GM12878 (cell line): ENCODE results near the gene HSBP1. TPM values are rescaled to one million over a fixed set of nuclear protein-coding genes. Genes with fewer than 3 reads are reported as not detected.

Experiments used
- ATAC-seq: fragments of 200-7000 bp; cut with Tn5 transposase; 3 replicates; pipeline ENCODE4 v1.9.1; 2020; ENCODE audit warnings: mild to moderate bottlenecking, moderate library complexity
- BruUV-seq: library from RNA; stranded (reverse); fragments of 400-500 nt; replicated peaks from 2 replicates; lab custom pipeline; 2021; lab: Mats Ljungman, UMichigan
- CTCF ChIA-PET: fragments of 300-600 bp; sonication (Branson Sonifier 250); formaldehyde crosslinking; extraction: SDS; loops from one replicate; lab custom pipeline; 2021; ENCODE audit warnings: inconsistent platforms; lab: Yijun Ruan, JAX
- POLR2A ChIA-PET: fragments of 350-600 bp; formaldehyde crosslinking; extraction: SDS; loops from one replicate; lab custom pipeline; 2021; ENCODE audit warnings: inconsistent platforms; lab: Charles Lee
- RAD21 ChIA-PET: fragments of 300-600 bp; sonication (Branson Sonifier 250); formaldehyde crosslinking; loops from one replicate; lab custom pipeline; 2023; ENCODE audit warnings: antibody characterized with exemption; ENCODE audit not compliant: unreplicated experiment; lab: Charles Lee
- SMC1A ChIA-PET: fragments of 300-600 bp; sonication (Branson Sonifier 250); formaldehyde crosslinking; loops from one replicate; lab custom pipeline; 2023; ENCODE audit not compliant: unreplicated experiment, uncharacterized antibody; lab: Charles Lee
- DNase-seq: peaks from one replicate; pipeline ENCODE4 v3.0.0-alpha.2; 2011; ENCODE audit warnings: low read depth, low spot score
- FAIRE-seq: peaks from 3 replicates; lab custom pipeline; 2011; peaks lifted over from hg19 to GRCh38; lab: Jason Lieb, UNC
- H2AFZ ChIP-seq: 2 replicates; pipeline ENCODE4 v1.6.0; 2011; ENCODE audit warnings: low read depth, low read length, control low read depth; ENCODE audit not compliant: control insufficient read depth
- H3K27ac ChIP-seq: 2 replicates; pipeline ENCODE4 v1.5.1; 2011; ENCODE audit warnings: control low read depth; ENCODE audit not compliant: control insufficient read depth, insufficient read depth
- H3K27me3 ChIP-seq, 2 experiments: replicated peaks in 1 of 2; 2 replicates each; pipeline versions ENCODE4 v1.6.0 to v1.6.1; 2011; ENCODE audit warnings: low read length in 1 of 2; ENCODE audit not compliant: control insufficient read depth in 2 of 2, insufficient read depth in 2 of 2
- H3K36me3 ChIP-seq, 2 experiments: 2 replicates each; pipeline ENCODE4 v1.5.1; 2011; ENCODE audit warnings: low read length in 1 of 2; ENCODE audit not compliant: control insufficient read depth in 2 of 2, insufficient read depth in 2 of 2
- H3K4me1 ChIP-seq: 2 replicates; pipeline ENCODE4 v1.6.1; 2011; ENCODE audit warnings: mild to moderate bottlenecking, low read length, moderate library complexity, mixed read lengths; ENCODE audit not compliant: control insufficient read depth, insufficient read depth
- H3K4me2 ChIP-seq: 2 replicates; pipeline ENCODE4 v1.6.0; 2011; ENCODE audit warnings: control low read depth; ENCODE audit not compliant: control insufficient read depth, insufficient read depth
- H3K4me3 ChIP-seq: fragments of 200-600 bp; sonication (generic); 2 replicates; pipeline ENCODE4 v1.5.1; 2016
- H3K79me2 ChIP-seq: 2 replicates; pipeline ENCODE4 v1.6.0; 2011; ENCODE audit warnings: low read length; ENCODE audit not compliant: control insufficient read depth, insufficient read depth
- H3K9ac ChIP-seq: 2 replicates; pipeline ENCODE4 v1.8.0; 2011; ENCODE audit warnings: low read length, control low read depth, mixed read lengths; ENCODE audit not compliant: control insufficient read depth, insufficient read depth
- H3K9me3 ChIP-seq: replicated peaks from 3 replicates; pipeline ENCODE4 v1.5.1; 2011; ENCODE audit warnings: mild to moderate bottlenecking, low read length; ENCODE audit not compliant: control insufficient read depth, insufficient read depth
- H4K20me1 ChIP-seq: 2 replicates; pipeline ENCODE4 v1.6.0; 2011; ENCODE audit not compliant: control insufficient read depth, insufficient read depth
- ASH2L ChIP-seq: fragments of 300-600, 200-600 bp; sonication (generic); IDR thresholded peaks from 2 replicates; pipeline ENCODE4 v1.6.1; 2017; ENCODE audit warnings: low read depth, mild to moderate bottlenecking, borderline replicate concordance
- BACH1 ChIP-seq: fragments of 450-650 bp; IDR thresholded peaks from 2 replicates; pipeline ENCODE4 v1.6.1; 2017; ENCODE audit warnings: mild to moderate bottlenecking, borderline replicate concordance
- CBFB ChIP-seq: IDR thresholded peaks from 2 replicates; pipeline ENCODE4 v1.6.1; 2016; ENCODE audit warnings: antibody characterized with exemption, low read depth
- CBX3 ChIP-seq: fragments of 200-600 bp; sonication (generic); IDR thresholded peaks from 2 replicates; pipeline ENCODE4 v1.6.1; 2016; ENCODE audit warnings: low read depth, borderline replicate concordance
- GABPA ChIP-seq: IDR thresholded peaks from 2 replicates; pipeline ENCODE4 v1.6.1; 2014; ENCODE audit warnings: antibody characterized with exemption, low read depth, mild to moderate bottlenecking, inconsistent platforms
- POLR2AphosphoS5 ChIP-seq: IDR thresholded peaks from 2 replicates; pipeline ENCODE4 v1.6.1; 2011; ENCODE audit warnings: mild to moderate bottlenecking, low read length, inconsistent platforms
- RBBP5 ChIP-seq: fragments of 200-600 bp; sonication (generic); conservative IDR thresholded peaks from 2 replicates; pipeline ENCODE4 v1.6.1; 2016
- YY1 ChIP-seq: IDR thresholded peaks from 2 replicates; pipeline ENCODE4 v1.6.1; 2011; ENCODE audit warnings: low read depth, mild to moderate bottlenecking, low read length
- ZNF217 ChIP-seq: fragments of 450-650 bp; IDR thresholded peaks from 2 replicates; pipeline ENCODE4 v1.6.1; 2017; ENCODE audit warnings: antibody characterized with exemption, mild to moderate bottlenecking
- WGBS: methylation state at CpG from one replicate; pipeline ENCODE4 v1.1.6; 2016; ENCODE audit warnings: low lambda C conversion rate; ENCODE audit not compliant: insufficient replicate concordance, insufficient coverage; ENCODE audit errors: missing lambda C conversion rate; 5-methylcytosine and 5-hydroxymethylcytosine counted together
- in situ Hi-C: fragments of 300-500 bp; cut with MboI; formaldehyde crosslinking; loops from 9 replicates; pipeline ENCODE4 v1.14.3; 2018; ENCODE audit warnings: mixed read lengths
- intact Hi-C: fragments of 100-400 bp; cut with micrococcal nuclease; formaldehyde crosslinking; loops from one replicate; pipeline ENCODE4 v1.14.2; 2022; ENCODE audit not compliant: unreplicated experiment
- polyA plus RNA-seq, 11 experiments: library from polyadenylated mRNA; depleted of rRNA in 4 of 11; unstranded in 6 of 11; stranded (reverse) in 5 of 11; fragments of >200 nt; fragmentation: Nextera tagmentation in 4 of 11; fragmentation: Illumina TruSeq in 1 of 11; extraction: Ambion mirVana in 4 of 11; extraction: Trizol in 1 of 11; gene quantifications; 1 replicate in 1 of 11; 2 replicates in 10 of 11; pipeline versions ENCODE4 v1.2.1 to v1.2.3, GENCODE V29; 2011 to 2016; ENCODE audit warnings: inconsistent platforms in 2 of 11, missing spikeins in 2 of 11, low read depth in 1 of 11
- total RNA-seq, 4 experiments: library from RNA; depleted of rRNA in 3 of 4; stranded (reverse); fragments of >200 nt in 3 of 4; fragmentation: Illumina TruSeq in 1 of 4; extraction: Trizol in 1 of 4; gene quantifications; 2 replicates each; pipeline versions ENCODE4 v1.2.1 to v1.2.3, GENCODE V29; 2013 to 2021
- TF ChIP-seq, protein P1 (sequence below): fragments of 450-650 bp; IDR thresholded peaks from 2 replicates; pipeline ENCODE4 v1.6.1; 2016; ENCODE audit warnings: mild to moderate bottlenecking
- TF ChIP-seq, protein P2 (sequence below): fragments of 450-650 bp; IDR thresholded peaks from 2 replicates; pipeline ENCODE4 v1.6.1; 2017; ENCODE audit warnings: mild to moderate bottlenecking, moderate library complexity
- TF ChIP-seq, protein P3 (sequence below): IDR thresholded peaks from 2 replicates; pipeline ENCODE4 v1.6.1; 2012; ENCODE audit warnings: mild to moderate bottlenecking, low read depth, low read length

The HSBP1 gene
- total and polyA plus RNA-seq, 10 of the 15 experiments (the other 5 are each of a cell fraction or from before 2014, with no cell fraction given): 26.6 to 263 (median 95.7) TPM

DNA sequence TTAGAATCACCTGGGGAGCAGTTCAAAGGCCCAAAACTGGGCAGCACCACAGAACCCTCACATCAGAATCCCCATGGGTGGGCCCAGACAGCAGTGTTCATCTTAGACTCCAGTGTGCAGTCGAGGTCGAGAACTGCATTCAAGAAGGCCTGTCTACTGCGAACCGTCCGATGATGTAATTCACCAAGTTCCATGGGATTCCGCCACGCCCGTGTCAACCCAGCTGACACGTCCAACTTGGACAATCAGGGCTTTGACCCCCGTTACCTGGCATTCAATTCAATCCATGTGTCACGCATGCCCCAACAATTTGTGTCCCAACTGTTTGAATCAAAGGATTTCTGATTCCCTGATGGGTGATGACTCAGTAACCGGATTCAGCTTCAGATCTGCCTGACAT lies 9.2 kb downstream of the HSBP1 start:
- FAIRE-seq: no peak
- no peaks in the 10 kb centered on the region for H3K27me3 ChIP-seq
- TF ChIP-seq POLR2AphosphoS5 (no peak), RBBP5 (no peak), CBFB (no peak), CBX3 (no peak), ASH2L (no peak), ZNF217 (no peak), GABPA (no peak), YY1 (no peak), BACH1 (no peak)
- TF ChIP-seq, protein P1, sequence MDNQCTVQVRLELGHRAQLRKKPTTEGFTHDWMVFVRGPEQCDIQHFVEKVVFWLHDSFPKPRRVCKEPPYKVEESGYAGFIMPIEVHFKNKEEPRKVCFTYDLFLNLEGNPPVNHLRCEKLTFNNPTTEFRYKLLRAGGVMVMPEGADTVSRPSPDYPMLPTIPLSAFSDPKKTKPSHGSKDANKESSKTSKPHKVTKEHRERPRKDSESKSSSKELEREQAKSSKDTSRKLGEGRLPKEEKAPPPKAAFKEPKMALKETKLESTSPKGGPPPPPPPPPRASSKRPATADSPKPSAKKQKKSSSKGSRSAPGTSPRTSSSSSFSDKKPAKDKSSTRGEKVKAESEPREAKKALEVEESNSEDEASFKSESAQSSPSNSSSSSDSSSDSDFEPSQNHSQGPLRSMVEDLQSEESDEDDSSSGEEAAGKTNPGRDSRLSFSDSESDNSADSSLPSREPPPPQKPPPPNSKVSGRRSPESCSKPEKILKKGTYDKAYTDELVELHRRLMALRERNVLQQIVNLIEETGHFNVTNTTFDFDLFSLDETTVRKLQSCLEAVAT: no peak
- TF ChIP-seq, protein P2, sequence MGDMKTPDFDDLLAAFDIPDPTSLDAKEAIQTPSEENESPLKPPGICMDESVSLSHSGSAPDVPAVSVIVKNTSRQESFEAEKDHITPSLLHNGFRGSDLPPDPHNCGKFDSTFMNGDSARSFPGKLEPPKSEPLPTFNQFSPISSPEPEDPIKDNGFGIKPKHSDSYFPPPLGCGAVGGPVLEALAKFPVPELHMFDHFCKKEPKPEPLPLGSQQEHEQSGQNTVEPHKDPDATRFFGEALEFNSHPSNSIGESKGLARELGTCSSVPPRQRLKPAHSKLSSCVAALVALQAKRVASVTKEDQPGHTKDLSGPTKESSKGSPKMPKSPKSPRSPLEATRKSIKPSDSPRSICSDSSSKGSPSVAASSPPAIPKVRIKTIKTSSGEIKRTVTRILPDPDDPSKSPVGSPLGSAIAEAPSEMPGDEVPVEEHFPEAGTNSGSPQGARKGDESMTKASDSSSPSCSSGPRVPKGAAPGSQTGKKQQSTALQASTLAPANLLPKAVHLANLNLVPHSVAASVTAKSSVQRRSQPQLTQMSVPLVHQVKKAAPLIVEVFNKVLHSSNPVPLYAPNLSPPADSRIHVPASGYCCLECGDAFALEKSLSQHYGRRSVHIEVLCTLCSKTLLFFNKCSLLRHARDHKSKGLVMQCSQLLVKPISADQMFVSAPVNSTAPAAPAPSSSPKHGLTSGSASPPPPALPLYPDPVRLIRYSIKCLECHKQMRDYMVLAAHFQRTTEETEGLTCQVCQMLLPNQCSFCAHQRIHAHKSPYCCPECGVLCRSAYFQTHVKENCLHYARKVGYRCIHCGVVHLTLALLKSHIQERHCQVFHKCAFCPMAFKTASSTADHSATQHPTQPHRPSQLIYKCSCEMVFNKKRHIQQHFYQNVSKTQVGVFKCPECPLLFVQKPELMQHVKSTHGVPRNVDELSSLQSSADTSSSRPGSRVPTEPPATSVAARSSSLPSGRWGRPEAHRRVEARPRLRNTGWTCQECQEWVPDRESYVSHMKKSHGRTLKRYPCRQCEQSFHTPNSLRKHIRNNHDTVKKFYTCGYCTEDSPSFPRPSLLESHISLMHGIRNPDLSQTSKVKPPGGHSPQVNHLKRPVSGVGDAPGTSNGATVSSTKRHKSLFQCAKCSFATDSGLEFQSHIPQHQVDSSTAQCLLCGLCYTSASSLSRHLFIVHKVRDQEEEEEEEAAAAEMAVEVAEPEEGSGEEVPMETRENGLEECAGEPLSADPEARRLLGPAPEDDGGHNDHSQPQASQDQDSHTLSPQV: no peak
- TF ChIP-seq, protein P3, sequence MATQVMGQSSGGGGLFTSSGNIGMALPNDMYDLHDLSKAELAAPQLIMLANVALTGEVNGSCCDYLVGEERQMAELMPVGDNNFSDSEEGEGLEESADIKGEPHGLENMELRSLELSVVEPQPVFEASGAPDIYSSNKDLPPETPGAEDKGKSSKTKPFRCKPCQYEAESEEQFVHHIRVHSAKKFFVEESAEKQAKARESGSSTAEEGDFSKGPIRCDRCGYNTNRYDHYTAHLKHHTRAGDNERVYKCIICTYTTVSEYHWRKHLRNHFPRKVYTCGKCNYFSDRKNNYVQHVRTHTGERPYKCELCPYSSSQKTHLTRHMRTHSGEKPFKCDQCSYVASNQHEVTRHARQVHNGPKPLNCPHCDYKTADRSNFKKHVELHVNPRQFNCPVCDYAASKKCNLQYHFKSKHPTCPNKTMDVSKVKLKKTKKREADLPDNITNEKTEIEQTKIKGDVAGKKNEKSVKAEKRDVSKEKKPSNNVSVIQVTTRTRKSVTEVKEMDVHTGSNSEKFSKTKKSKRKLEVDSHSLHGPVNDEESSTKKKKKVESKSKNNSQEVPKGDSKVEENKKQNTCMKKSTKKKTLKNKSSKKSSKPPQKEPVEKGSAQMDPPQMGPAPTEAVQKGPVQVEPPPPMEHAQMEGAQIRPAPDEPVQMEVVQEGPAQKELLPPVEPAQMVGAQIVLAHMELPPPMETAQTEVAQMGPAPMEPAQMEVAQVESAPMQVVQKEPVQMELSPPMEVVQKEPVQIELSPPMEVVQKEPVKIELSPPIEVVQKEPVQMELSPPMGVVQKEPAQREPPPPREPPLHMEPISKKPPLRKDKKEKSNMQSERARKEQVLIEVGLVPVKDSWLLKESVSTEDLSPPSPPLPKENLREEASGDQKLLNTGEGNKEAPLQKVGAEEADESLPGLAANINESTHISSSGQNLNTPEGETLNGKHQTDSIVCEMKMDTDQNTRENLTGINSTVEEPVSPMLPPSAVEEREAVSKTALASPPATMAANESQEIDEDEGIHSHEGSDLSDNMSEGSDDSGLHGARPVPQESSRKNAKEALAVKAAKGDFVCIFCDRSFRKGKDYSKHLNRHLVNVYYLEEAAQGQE: no peak
- TF ChIP-seq, all 136 proteins: peak for 0
- SMC1A ChIA-PET: no interaction called here
- peaks cover 0 to 7% of the 10 kb centered on the region in 2 experiments; a peak in 1 of 4 replicates for H3K36me3 ChIP-seq
- RAD21 ChIA-PET: no interaction called here
- H3K4me2 ChIP-seq: no peak overlapping the region
- H3K4me3 ChIP-seq: no peak overlapping the region
- CTCF ChIA-PET: no interaction called here
- no peaks in the 10 kb centered on the region for H4K20me1 ChIP-seq
- no peaks in the 10 kb centered on the region for H3K4me1 ChIP-seq
- WGBS: 62% methylated on average over 12 of the region's 12 CpGs
- DNase-seq (no peak), ATAC-seq (no peak)
- no peak overlapping the region for H3K9ac ChIP-seq
- no peak overlapping the region for H2AFZ ChIP-seq
- intact Hi-C loops: no loop called here
- H3K27ac ChIP-seq: no peak overlapping the region
- H3K9me3 ChIP-seq: no peaks in the 10 kb centered on the region
- in situ Hi-C loops: no loop called here
- no peaks in the 10 kb centered on the region for H3K79me2 ChIP-seq
- POLR2A ChIA-PET: no interaction called here
- no TSS peak for BruUV-seq
